ENCODE measurements around the gene LGR5. TPM values are rescaled to one million over a fixed set of nuclear protein-coding genes. Genes with fewer than 3 reads are reported as not detected.
"Not testable (repeated sequence)": the region's sequence is repeated elsewhere in the genome, so short reads cannot be mapped to it uniquely, and the experiment has no call there.

Gene LGR5
- total RNA-seq, 3 donors from 2014 or later, result 1.5 to 6.7 (median 4.4) TPM

DNA sequence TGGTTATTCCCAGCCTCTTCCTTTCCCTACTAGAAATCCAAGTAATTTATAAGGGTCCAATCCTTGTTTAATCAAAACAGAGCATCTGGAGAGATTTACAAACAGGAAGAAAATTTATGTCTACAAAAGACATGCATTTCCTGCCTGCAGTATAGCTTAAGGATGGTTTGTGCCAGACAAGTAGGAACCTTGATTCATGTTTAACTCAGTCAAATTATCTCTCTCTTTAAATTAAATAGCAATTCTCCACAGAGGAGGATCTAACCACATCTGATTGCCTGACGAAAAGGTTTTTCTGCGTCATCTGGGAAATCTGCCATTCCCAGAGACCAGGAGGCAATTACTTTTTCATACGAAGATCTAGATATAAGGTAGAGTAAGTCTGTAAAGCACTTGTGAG lies 118.8 kb downstream of the LGR5 start:
- intact Hi-C loops (cut with DNase I, micrococcal nuclease), result no loop called here
- Histone ChIP-seq H3K9me3 (no peaks in the 10 kb centered on the region), H3K36me3 (ENCODE audit: low read depth) (no peaks in the 10 kb centered on the region), H3K4me3 (no peak overlapping the region), H3K4me1 (ENCODE audit: low read depth) (no peaks in the 10 kb centered on the region)
- DNase-seq (no peak), ATAC-seq (no peak)
- TF ChIP-seq, protein P1, sequence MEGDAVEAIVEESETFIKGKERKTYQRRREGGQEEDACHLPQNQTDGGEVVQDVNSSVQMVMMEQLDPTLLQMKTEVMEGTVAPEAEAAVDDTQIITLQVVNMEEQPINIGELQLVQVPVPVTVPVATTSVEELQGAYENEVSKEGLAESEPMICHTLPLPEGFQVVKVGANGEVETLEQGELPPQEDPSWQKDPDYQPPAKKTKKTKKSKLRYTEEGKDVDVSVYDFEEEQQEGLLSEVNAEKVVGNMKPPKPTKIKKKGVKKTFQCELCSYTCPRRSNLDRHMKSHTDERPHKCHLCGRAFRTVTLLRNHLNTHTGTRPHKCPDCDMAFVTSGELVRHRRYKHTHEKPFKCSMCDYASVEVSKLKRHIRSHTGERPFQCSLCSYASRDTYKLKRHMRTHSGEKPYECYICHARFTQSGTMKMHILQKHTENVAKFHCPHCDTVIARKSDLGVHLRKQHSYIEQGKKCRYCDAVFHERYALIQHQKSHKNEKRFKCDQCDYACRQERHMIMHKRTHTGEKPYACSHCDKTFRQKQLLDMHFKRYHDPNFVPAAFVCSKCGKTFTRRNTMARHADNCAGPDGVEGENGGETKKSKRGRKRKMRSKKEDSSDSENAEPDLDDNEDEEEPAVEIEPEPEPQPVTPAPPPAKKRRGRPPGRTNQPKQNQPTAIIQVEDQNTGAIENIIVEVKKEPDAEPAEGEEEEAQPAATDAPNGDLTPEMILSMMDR (IDR thresholded peaks at IDR 0.05), result no peak

DNA sequence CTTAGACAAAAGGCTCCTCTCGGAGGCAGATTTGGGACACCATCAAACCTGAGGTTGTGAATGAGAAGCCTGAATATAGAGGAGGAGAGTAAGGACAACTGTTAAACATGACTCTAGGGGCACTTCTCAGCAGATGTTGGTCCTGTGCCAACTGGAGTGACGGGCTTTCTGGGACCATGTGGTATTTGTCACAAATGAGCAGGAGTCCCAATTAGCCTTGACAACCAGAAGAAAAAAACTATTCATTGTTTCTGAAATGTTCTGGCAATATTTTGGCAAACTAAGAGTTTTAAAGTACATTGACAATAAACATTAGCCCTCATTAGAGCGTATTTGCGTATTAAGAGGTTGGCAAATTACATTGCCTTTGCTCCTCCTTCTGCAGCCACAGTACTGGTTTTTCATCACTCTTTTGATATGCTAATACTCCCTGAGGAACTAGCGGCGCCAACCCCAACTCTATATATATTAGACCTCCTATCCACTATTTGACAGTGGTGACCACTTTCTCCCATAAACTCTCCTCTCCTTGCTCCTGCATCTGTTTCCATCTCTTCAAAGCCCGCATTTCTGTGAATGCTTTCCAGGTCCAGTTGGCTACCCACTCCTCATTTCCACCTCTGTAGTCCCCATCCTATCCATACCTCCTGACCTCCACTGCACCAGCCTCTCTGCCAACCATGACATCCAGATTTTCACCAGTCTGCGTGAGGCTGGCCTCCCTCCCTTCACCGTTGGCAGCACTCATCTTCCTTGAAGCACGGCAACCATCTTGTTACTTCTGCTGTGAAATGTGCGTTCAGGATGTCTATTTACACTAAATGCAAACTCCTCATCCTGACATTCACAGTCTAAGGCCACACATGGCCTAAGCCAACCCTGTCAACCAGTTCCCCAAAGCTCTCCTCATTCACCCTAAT lies 123.3 kb downstream of the LGR5 start:
- ATAC-seq, result no peak
- no peaks in the 10 kb centered on the region for H3K4me1 ChIP-seq (ENCODE audit: low read depth)
- no peak for DNase-seq
- H3K36me3 ChIP-seq (ENCODE audit: low read depth), result no peaks in the 10 kb centered on the region
- intact Hi-C loops (cut with DNase I, micrococcal nuclease), result no loop called here
- TF ChIP-seq, protein P1 (IDR thresholded peaks at IDR 0.05), result no peak
- no peak overlapping the region for H3K4me3 ChIP-seq
- H3K9me3 ChIP-seq, result no peaks in the 10 kb centered on the region

DNA sequence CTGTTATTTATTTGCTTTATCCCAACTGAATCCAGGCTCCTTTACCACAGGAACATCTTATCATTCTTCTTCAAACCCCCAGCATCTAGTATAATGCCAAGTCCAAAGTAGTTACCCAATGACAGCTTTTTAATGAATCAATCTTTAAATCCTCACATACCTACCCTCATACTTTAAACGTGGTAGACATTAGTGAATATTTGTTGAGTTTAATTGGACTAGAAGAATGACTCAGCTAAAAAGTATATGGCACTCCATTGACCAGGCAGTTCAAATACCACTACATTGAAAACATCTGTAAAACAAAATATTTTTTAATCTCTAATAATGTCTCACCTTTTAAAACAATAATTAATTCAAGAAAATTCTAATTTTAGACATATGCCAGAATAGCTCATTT lies 125.9 kb downstream of the LGR5 start:
- Histone ChIP-seq H3K9me3 (no peaks in the 10 kb centered on the region), H3K4me1 (ENCODE audit: low read depth) (no peaks in the 10 kb centered on the region), H3K36me3 (ENCODE audit: low read depth) (no peaks in the 10 kb centered on the region), H3K4me3 (no peak overlapping the region)
- TF ChIP-seq, protein P1 (IDR thresholded peaks at IDR 0.05), result no peak
- DNase-seq (no peak), ATAC-seq (no peak)
- intact Hi-C loops (cut with DNase I, micrococcal nuclease), result no loop called here

DNA sequence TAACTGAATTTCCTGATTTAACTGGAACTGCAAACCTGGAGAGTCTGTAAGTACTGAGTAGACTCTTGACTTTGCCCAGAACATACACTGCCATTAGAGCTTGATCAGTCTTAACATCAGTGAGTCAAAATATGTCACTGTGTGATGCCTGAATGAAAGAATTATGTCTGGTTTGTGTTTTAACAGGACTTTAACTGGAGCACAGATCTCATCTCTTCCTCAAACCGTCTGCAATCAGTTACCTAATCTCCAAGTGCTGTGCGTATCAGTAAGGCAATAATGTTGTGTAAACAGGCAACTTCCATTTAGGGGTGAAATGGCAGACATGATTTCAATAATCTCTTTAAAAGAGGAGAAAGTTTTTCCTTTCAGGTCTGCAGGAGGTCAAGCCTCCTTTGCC lies 127.1 kb downstream of the LGR5 start:
- no peak overlapping the region for H3K4me3 ChIP-seq
- ATAC-seq (no peak), DNase-seq (no peak)
- intact Hi-C loops (cut with DNase I, micrococcal nuclease), result no loop called here
- TF ChIP-seq, protein P1 (IDR thresholded peaks at IDR 0.05), result no peak
- H3K36me3 ChIP-seq (ENCODE audit: low read depth), result no peaks in the 10 kb centered on the region
- H3K4me1 ChIP-seq (ENCODE audit: low read depth), result no peaks in the 10 kb centered on the region
- no peaks in the 10 kb centered on the region for H3K9me3 ChIP-seq

- no peak for DNase-seq
- H3K4me3 ChIP-seq, result no peak overlapping the region
- TF ChIP-seq, protein P1 (IDR thresholded peaks at IDR 0.05), result no peak
- no peak for ATAC-seq
- no peaks in the 10 kb centered on the region for H3K4me1 ChIP-seq (ENCODE audit: low read depth)
- intact Hi-C loops (cut with DNase I, micrococcal nuclease), result no loop called here
- no peaks in the 10 kb centered on the region for H3K36me3 ChIP-seq (ENCODE audit: low read depth)
- H3K9me3 ChIP-seq, result no peaks in the 10 kb centered on the region
Observed at GRCh38 chr12:71567537-71567936, 127.9 kb downstream of the LGR5 start.

- H3K36me3 ChIP-seq (ENCODE audit: low read depth); H3K4me1 ChIP-seq (ENCODE audit: low read depth); ATAC-seq; intact Hi-C loops (cut with DNase I, micrococcal nuclease); H3K4me3 ChIP-seq; DNase-seq; H3K9me3 ChIP-seq: not testable (repeated sequence)
Observed at GRCh38 chr12:71569885-71570284, 130.3 kb downstream of the LGR5 start.
